Measurements from ENCODE around the gene PCDHB12. TPM values are rescaled to one million over a fixed set of nuclear protein-coding genes. Genes with fewer than 3 reads are reported as not detected.
"Not testable (repeated sequence)": the region's sequence is repeated elsewhere in the genome, so short reads cannot be mapped to it uniquely, and the experiment has no call there.

Gene PCDHB12
- total and polyA plus RNA-seq, 2 donors: 3.4 to 6.9 TPM

GRCh38 chr5:141223112-141223783 is 14.7 kb downstream of the PCDHB12 start, which contains the start of gene PCDHB14:
TSS of gene PCDHB14 (plus strand) at chr5:141223343. CDS start at chr5:141223506, 163 bp downstream.
- H3K4me1 ChIP-seq (ENCODE audit: insufficient read depth): no peaks in the 10 kb centered on the region
- peak within 1 kb of the TSS; percentile 29 for H3K4me3 ChIP-seq (ENCODE audit: low read depth, low read length)
- H3K27ac ChIP-seq (ENCODE audit: low read depth): no peak within 1 kb of the TSS
- DNase-seq (ENCODE audit: extremely low spot score): no peak
- no peaks in the 10 kb centered on the region for H3K36me3 ChIP-seq (ENCODE audit: insufficient read depth)
- 23% methylated on average over 15 of the region's 15 CpGs for WGBS

GRCh38 chr5:141224844-141225243 is 16.3 kb downstream of the PCDHB12 start:
- not testable (repeated sequence) for H3K4me1 ChIP-seq (ENCODE audit: insufficient read depth); H3K4me3 ChIP-seq (ENCODE audit: low read depth, low read length); H3K36me3 ChIP-seq (ENCODE audit: insufficient read depth); DNase-seq (ENCODE audit: extremely low spot score); H3K27ac ChIP-seq (ENCODE audit: low read depth)
- 22% methylated on average over 34 of the region's 40 CpGs for WGBS

GRCh38 chr5:141225421-141225820 is 16.9 kb downstream of the PCDHB12 start:
- not testable (repeated sequence) for H3K4me3 ChIP-seq (ENCODE audit: low read depth, low read length)

GRCh38 chr5:141234109-141234667 is 25.7 kb downstream of the PCDHB12 start:
- 7% methylated on average over 15 of the region's 15 CpGs for WGBS

More at GRCh38 chr5:141225421-141225820, 16.9 kb downstream of the PCDHB12 start:
- not testable (repeated sequence) for DNase-seq (ENCODE audit: extremely low spot score); H3K4me1 ChIP-seq (ENCODE audit: insufficient read depth); H3K36me3 ChIP-seq (ENCODE audit: insufficient read depth); H3K27ac ChIP-seq (ENCODE audit: low read depth)
- WGBS: 33% methylated on average over 25 of the region's 30 CpGs

GRCh38 chr5:141235922-141236321 is 27.4 kb downstream of the PCDHB12 start:
- not testable (repeated sequence) for H3K4me1 ChIP-seq (ENCODE audit: insufficient read depth); H3K27ac ChIP-seq (ENCODE audit: low read depth); H3K36me3 ChIP-seq (ENCODE audit: insufficient read depth); DNase-seq (ENCODE audit: extremely low spot score); H3K4me3 ChIP-seq (ENCODE audit: low read depth, low read length)
- 28% methylated on average over 40 of the region's 40 CpGs for WGBS

More at GRCh38 chr5:141234109-141234667, 25.7 kb downstream of the PCDHB12 start:
- H3K36me3 ChIP-seq (ENCODE audit: insufficient read depth): no peaks in the 10 kb centered on the region
- no peak overlapping the region for H3K4me3 ChIP-seq (ENCODE audit: low read depth, low read length)
- H3K27ac ChIP-seq (ENCODE audit: low read depth): no peak overlapping the region
- DNase-seq (ENCODE audit: extremely low spot score): no peak
- H3K4me1 ChIP-seq (ENCODE audit: insufficient read depth): no peaks in the 10 kb centered on the region

GRCh38 chr5:141236516-141237313 is 28.2 kb downstream of the PCDHB12 start:
- WGBS: 20% methylated on average over 32 of the region's 32 CpGs
- H3K36me3 ChIP-seq (ENCODE audit: insufficient read depth): no peaks in the 10 kb centered on the region
- no peaks in the 10 kb centered on the region for H3K4me1 ChIP-seq (ENCODE audit: insufficient read depth)
- no peak for DNase-seq (ENCODE audit: extremely low spot score)
- H3K27ac ChIP-seq (ENCODE audit: low read depth): no peak overlapping the region
- H3K4me3 ChIP-seq (ENCODE audit: low read depth, low read length): no peak overlapping the region

GRCh38 chr5:141241496-141241895 is 33.0 kb downstream of the PCDHB12 start:
- H3K36me3 ChIP-seq (ENCODE audit: insufficient read depth): no peaks in the 10 kb centered on the region
- no peaks in the 10 kb centered on the region for H3K4me1 ChIP-seq (ENCODE audit: insufficient read depth)
- WGBS: 24% methylated on average over 43 of the region's 43 CpGs
- no peak overlapping the region for H3K4me3 ChIP-seq (ENCODE audit: low read depth, low read length)
- no peak for DNase-seq (ENCODE audit: extremely low spot score)
- H3K27ac ChIP-seq (ENCODE audit: low read depth): no peak overlapping the region

GRCh38 chr5:141245250-141245717 is 36.8 kb downstream of the PCDHB12 start, which contains the start of gene PCDHB15:
TSS of gene PCDHB15 (plus strand) at chr5:141245395. CDS start at chr5:141245579, 184 bp downstream.
- DNase-seq (ENCODE audit: extremely low spot score): no peak
- Histone ChIP-seq H3K36me3 (ENCODE audit: insufficient read depth) (no peaks in the 10 kb centered on the region), H3K4me1 (ENCODE audit: insufficient read depth) (no peaks in the 10 kb centered on the region), H3K27ac (ENCODE audit: low read depth) (no peak within 1 kb of the TSS), H3K4me3 (ENCODE audit: low read depth, low read length) (peak within 1 kb of the TSS; percentile 15)
- WGBS: 8% methylated on average over 16 of the region's 16 CpGs

GRCh38 chr5:141246971-141247370 is 38.5 kb downstream of the PCDHB12 start:
- not testable (repeated sequence) for DNase-seq (ENCODE audit: extremely low spot score); H3K4me3 ChIP-seq (ENCODE audit: low read depth, low read length); H3K4me1 ChIP-seq (ENCODE audit: insufficient read depth); H3K36me3 ChIP-seq (ENCODE audit: insufficient read depth); H3K27ac ChIP-seq (ENCODE audit: low read depth)
- 39% methylated on average over 25 of the region's 42 CpGs for WGBS

- not testable (repeated sequence) for H3K4me3 ChIP-seq (ENCODE audit: low read depth, low read length); H3K36me3 ChIP-seq (ENCODE audit: insufficient read depth); H3K4me1 ChIP-seq (ENCODE audit: insufficient read depth); DNase-seq (ENCODE audit: extremely low spot score); H3K27ac ChIP-seq (ENCODE audit: low read depth)
- WGBS: 45% methylated on average over 34 of the region's 34 CpGs
These were observed 38.9 kb downstream of the PCDHB12 start for GRCh38 chr5:141247434-141247833.

- DNase-seq (ENCODE audit: extremely low spot score): no peak
- H3K36me3 ChIP-seq (ENCODE audit: insufficient read depth): no peaks in the 10 kb centered on the region
These were observed 42.1 kb downstream of the PCDHB12 start for GRCh38 chr5:141250576-141250975.

GRCh38 chr5:141258464-141258863 is 49.9 kb downstream of the PCDHB12 start:
- no peak overlapping the region for H3K27ac ChIP-seq (ENCODE audit: low read depth)
- no peaks in the 10 kb centered on the region for H3K36me3 ChIP-seq (ENCODE audit: insufficient read depth)
- no peak for DNase-seq (ENCODE audit: extremely low spot score)
- H3K4me1 ChIP-seq (ENCODE audit: insufficient read depth): no peaks in the 10 kb centered on the region
- no peak overlapping the region for H3K4me3 ChIP-seq (ENCODE audit: low read depth, low read length)

More at GRCh38 chr5:141250576-141250975, 42.1 kb downstream of the PCDHB12 start:
- no peak overlapping the region for H3K27ac ChIP-seq (ENCODE audit: low read depth)
- H3K4me3 ChIP-seq (ENCODE audit: low read depth, low read length): no peak overlapping the region
- H3K4me1 ChIP-seq (ENCODE audit: insufficient read depth): no peaks in the 10 kb centered on the region

- no peak for DNase-seq (ENCODE audit: extremely low spot score)
- no peak overlapping the region for H3K4me3 ChIP-seq (ENCODE audit: low read depth, low read length)
These were observed 50.4 kb downstream of the PCDHB12 start for GRCh38 chr5:141258948-141259347.

More at GRCh38 chr5:141258948-141259347, 50.4 kb downstream of the PCDHB12 start:
- H3K36me3 ChIP-seq (ENCODE audit: insufficient read depth): no peaks in the 10 kb centered on the region
- H3K4me1 ChIP-seq (ENCODE audit: insufficient read depth): no peaks in the 10 kb centered on the region
- H3K27ac ChIP-seq (ENCODE audit: low read depth): no peak overlapping the region

Data from urinary bladder (tissue), 4 donors.